ENCODE data around the gene CDH2.

The CDH2 gene

GRCh38 chr18:28091197-28091596 is 85.7 kb downstream of the CDH2 start:
- Histone ChIP-seq H3F3A (ENCODE audit: insufficient read depth) (no peaks in the 10 kb centered on the region), H3K36me3 (ENCODE audit: low read length) (no peaks in the 10 kb centered on the region), H3K9ac (ENCODE audit: low read length) (no peak overlapping the region), H4K20me1 (ENCODE audit: low read depth, low read length) (no peaks in the 10 kb centered on the region), H3K9me3 (ENCODE audit: insufficient read depth, low read length) (no peaks in the 10 kb centered on the region), H3K27me3 (ENCODE audit: low read length) (no peaks in the 10 kb centered on the region), H2AFZ (ENCODE audit: low read depth, low read length, severe bottlenecking) (no peak overlapping the region), H3K79me2 (ENCODE audit: insufficient read depth, low read length) (no peaks in the 10 kb centered on the region), H3K4me2 (ENCODE audit: low read depth, low read length, poor library complexity, severe bottlenecking) (no peak overlapping the region), H3K9me2 (replicated peaks; ENCODE audit: insufficient read depth, low read length) (no peaks in the 10 kb centered on the region), H3K27ac (ENCODE audit: low read depth, low read length) (no peak overlapping the region), H3K4me3 (ENCODE audit: insufficient read depth, low read length, poor library complexity, severe bottlenecking) (no peak overlapping the region)
- no peak for TF ChIP-seq CTCF (IDR thresholded peaks at IDR 0.05; ENCODE audit: insufficient read depth, low read length, poor library complexity, severe bottlenecking)
- no peak for TF ChIP-seq EZH2phosphoT487 (conservative IDR thresholded peaks at IDR 0.05; ENCODE audit: low read length)

- no peaks in the 10 kb centered on the region for H3F3A ChIP-seq (ENCODE audit: insufficient read depth)
- H3K36me3 ChIP-seq (ENCODE audit: low read length), result no peaks in the 10 kb centered on the region
- no peak overlapping the region for H2AFZ ChIP-seq (ENCODE audit: low read depth, low read length, severe bottlenecking)
- no peak overlapping the region for H3K9ac ChIP-seq (ENCODE audit: low read length)
- H3K27ac ChIP-seq (ENCODE audit: low read depth, low read length), result no peak overlapping the region
- H4K20me1 ChIP-seq (ENCODE audit: low read depth, low read length), result no peaks in the 10 kb centered on the region
- H3K4me2 ChIP-seq (ENCODE audit: low read depth, low read length, poor library complexity, severe bottlenecking), result no peak overlapping the region
- no peak overlapping the region for H3K4me3 ChIP-seq (ENCODE audit: insufficient read depth, low read length, poor library complexity, severe bottlenecking)
- H3K9me3 ChIP-seq (ENCODE audit: insufficient read depth, low read length), result no peaks in the 10 kb centered on the region
- H3K9me2 ChIP-seq (replicated peaks; ENCODE audit: insufficient read depth, low read length), result no peaks in the 10 kb centered on the region
- no peaks in the 10 kb centered on the region for H3K27me3 ChIP-seq (ENCODE audit: low read length)
- no peaks in the 10 kb centered on the region for H3K79me2 ChIP-seq (ENCODE audit: insufficient read depth, low read length)
- TF ChIP-seq CTCF (IDR thresholded peaks at IDR 0.05; ENCODE audit: insufficient read depth, low read length, poor library complexity, severe bottlenecking) (no peak), EZH2phosphoT487 (conservative IDR thresholded peaks at IDR 0.05; ENCODE audit: low read length) (no peak)
These were observed 88.5 kb downstream of the CDH2 start for GRCh38 chr18:28088477-28088876.

GRCh38 chr18:28086670-28087552 is 90.0 kb downstream of the CDH2 start:
- Histone ChIP-seq H3K36me3 (ENCODE audit: low read length) (no peaks in the 10 kb centered on the region), H3F3A (ENCODE audit: insufficient read depth) (no peaks in the 10 kb centered on the region), H3K9me3 (ENCODE audit: insufficient read depth, low read length) (no peaks in the 10 kb centered on the region), H2AFZ (ENCODE audit: low read depth, low read length, severe bottlenecking) (no peak overlapping the region), H3K27ac (ENCODE audit: low read depth, low read length) (no peak overlapping the region), H3K4me2 (ENCODE audit: low read depth, low read length, poor library complexity, severe bottlenecking) (no peak overlapping the region), H3K4me3 (ENCODE audit: insufficient read depth, low read length, poor library complexity, severe bottlenecking) (no peak overlapping the region), H3K9me2 (replicated peaks; ENCODE audit: insufficient read depth, low read length) (no peaks in the 10 kb centered on the region), H4K20me1 (ENCODE audit: low read depth, low read length) (no peaks in the 10 kb centered on the region), H3K27me3 (ENCODE audit: low read length) (no peaks in the 10 kb centered on the region), H3K9ac (ENCODE audit: low read length) (no peak overlapping the region), H3K79me2 (ENCODE audit: insufficient read depth, low read length) (no peaks in the 10 kb centered on the region)
- TF ChIP-seq EZH2phosphoT487 (conservative IDR thresholded peaks at IDR 0.05; ENCODE audit: low read length), result no peak
- no peak for TF ChIP-seq CTCF (IDR thresholded peaks at IDR 0.05; ENCODE audit: insufficient read depth, low read length, poor library complexity, severe bottlenecking)
